Loucy (cell line): ENCODE data around the gene SLC22A31.

Source experiments
- H2AFZ ChIP-seq: fragments of 200-600 bp; sonication (generic); 2 replicates; pipeline ENCODE4 v1.6.0; 2016; ENCODE audit warnings: antibody characterized with exemption, mild to moderate bottlenecking, low read length, moderate library complexity
- H3F3A ChIP-seq: fragments of 200-600 bp; 2 replicates; pipeline ENCODE4 v1.6.0; 2016; ENCODE audit warnings: antibody characterized with exemption, low read depth, mild to moderate bottlenecking
- H3K27me3 ChIP-seq: fragments of 200-600 bp; sonication (generic); 2 replicates; pipeline ENCODE4 v1.6.1; 2014; ENCODE audit warnings: low read length, mild to moderate bottlenecking; ENCODE audit not compliant: insufficient read depth, poor library complexity, severe bottlenecking
- H3K36me3 ChIP-seq: fragments of 200-600 bp; sonication (generic); 2 replicates; pipeline ENCODE4 v1.6.1; 2016; ENCODE audit warnings: low read length; ENCODE audit not compliant: insufficient read depth
- H3K4me1 ChIP-seq: fragments of 200-600 bp; sonication (generic); 2 replicates; pipeline ENCODE4 v1.5.1; 2014; ENCODE audit warnings: low read length, mild to moderate bottlenecking; ENCODE audit not compliant: insufficient read depth, poor library complexity, severe bottlenecking
- H3K4me2 ChIP-seq: fragments of 200-600 bp; sonication (generic); 2 replicates; pipeline ENCODE4 v1.6.0; 2014; ENCODE audit warnings: antibody characterized with exemption, low read length, low read depth, mild to moderate bottlenecking; ENCODE audit not compliant: poor library complexity, severe bottlenecking
- H3K4me3 ChIP-seq: fragments of 200-600 bp; sonication (generic); 2 replicates; pipeline ENCODE4 v1.5.1; 2014; ENCODE audit warnings: low read length, mild to moderate bottlenecking, mixed read lengths; ENCODE audit not compliant: poor library complexity, severe bottlenecking
- H3K79me2 ChIP-seq: fragments of 200-600 bp; sonication (generic); 2 replicates; pipeline ENCODE4 v1.6.1; 2014; ENCODE audit warnings: low read length; ENCODE audit not compliant: insufficient read depth
- H3K9ac ChIP-seq: fragments of 200-600 bp; sonication (generic); 2 replicates; pipeline ENCODE4 v1.6.0; 2014; ENCODE audit warnings: mild to moderate bottlenecking, low read depth, low read length, moderate library complexity; ENCODE audit not compliant: poor library complexity, severe bottlenecking
- H3K9me2 ChIP-seq: fragments of 200-600 bp; sonication (generic); replicated peaks from 2 replicates; pipeline ENCODE4 v1.6.1; 2016; ENCODE audit warnings: low read depth, low read length, mixed read lengths
- H3K9me3 ChIP-seq: fragments of 200-600 bp; sonication (generic); 2 replicates; pipeline ENCODE4 v1.6.1; 2014; ENCODE audit warnings: mild to moderate bottlenecking, antibody characterized with exemption, low read length, low read depth; ENCODE audit not compliant: insufficient read depth
- H4K20me1 ChIP-seq: fragments of 200-600 bp; sonication (generic); 2 replicates; pipeline ENCODE4 v1.6.0; 2014; ENCODE audit warnings: antibody characterized with exemption, low read length, mild to moderate bottlenecking; ENCODE audit not compliant: insufficient read depth, poor library complexity, severe bottlenecking
- EZH2phosphoT487 ChIP-seq: fragments of 200-600 bp; IDR thresholded peaks from 2 replicates; pipeline ENCODE4 v1.6.1; 2018; ENCODE audit warnings: antibody characterized with exemption, mild to moderate bottlenecking, moderate library complexity, borderline replicate concordance
- TF ChIP-seq, protein P1 (sequence below): fragments of 200-600 bp; sonication (generic); conservative IDR thresholded peaks from 2 replicates; pipeline ENCODE4 v1.5.1; 2014; ENCODE audit warnings: mild to moderate bottlenecking, antibody characterized with exemption, low read length

SLC22A31 gene

DNA sequence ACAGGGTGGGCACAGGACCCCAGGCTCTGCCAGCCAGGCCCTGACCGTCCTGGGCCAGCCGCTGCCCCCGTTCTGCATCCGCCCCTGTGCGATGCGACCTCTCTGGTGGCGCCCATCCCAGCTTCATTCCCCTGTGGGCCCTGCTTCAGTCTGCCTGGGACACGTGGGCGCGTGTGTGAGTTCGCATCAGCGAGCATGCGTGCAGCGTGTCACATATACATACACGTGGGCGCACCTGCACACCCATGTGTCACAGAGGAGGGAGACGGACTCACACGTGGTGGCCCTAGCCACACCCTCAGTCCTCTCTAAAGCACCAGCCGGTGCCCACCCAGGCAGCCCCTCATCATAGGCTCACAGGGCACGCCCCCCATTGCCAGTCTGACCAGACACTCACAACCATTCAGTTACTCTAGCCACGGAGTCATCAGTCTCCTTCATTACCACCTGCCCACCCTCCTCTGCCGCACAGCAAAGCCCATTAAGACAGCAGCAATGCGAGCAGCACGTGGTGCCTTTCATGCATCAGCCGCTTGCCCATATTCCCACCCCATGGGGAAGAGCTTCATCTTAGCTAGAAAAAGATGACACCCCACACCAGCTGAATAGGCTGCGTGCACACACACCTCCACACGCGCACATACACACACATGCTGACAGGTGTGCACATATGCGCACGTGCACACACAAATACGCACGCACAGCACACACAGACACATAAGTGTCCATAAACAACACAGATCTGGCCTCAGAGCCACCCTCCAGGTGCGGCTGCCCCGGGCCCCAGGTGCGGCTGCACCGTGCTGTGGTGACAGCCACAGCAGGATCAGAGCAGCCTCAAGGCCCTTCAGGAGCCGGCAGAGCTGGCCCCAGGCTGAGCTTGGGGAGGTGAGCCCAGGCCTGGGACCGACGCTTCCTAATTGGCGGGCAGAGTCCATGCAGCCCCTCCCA, 38.3 kb downstream of the SLC22A31 start:
- H4K20me1 ChIP-seq = no peaks in the 10 kb centered on the region
- H3K4me3 ChIP-seq = no peak overlapping the region
- no peaks in the 10 kb centered on the region for H3K36me3 ChIP-seq
- H3K9me3 ChIP-seq = no peaks in the 10 kb centered on the region
- no peaks in the 10 kb centered on the region for H3K9me2 ChIP-seq
- no peak overlapping the region for H3K9ac ChIP-seq
- H3K79me2 ChIP-seq = no peaks in the 10 kb centered on the region
- H3F3A ChIP-seq = peaks cover 3% of the 10 kb centered on the region; the same call in 1 of the 2 replicates
- H2AFZ ChIP-seq = no peak overlapping the region
- no peaks in the 10 kb centered on the region for H3K27me3 ChIP-seq
- no peak overlapping the region for H3K4me2 ChIP-seq
- TF ChIP-seq, protein P1, sequence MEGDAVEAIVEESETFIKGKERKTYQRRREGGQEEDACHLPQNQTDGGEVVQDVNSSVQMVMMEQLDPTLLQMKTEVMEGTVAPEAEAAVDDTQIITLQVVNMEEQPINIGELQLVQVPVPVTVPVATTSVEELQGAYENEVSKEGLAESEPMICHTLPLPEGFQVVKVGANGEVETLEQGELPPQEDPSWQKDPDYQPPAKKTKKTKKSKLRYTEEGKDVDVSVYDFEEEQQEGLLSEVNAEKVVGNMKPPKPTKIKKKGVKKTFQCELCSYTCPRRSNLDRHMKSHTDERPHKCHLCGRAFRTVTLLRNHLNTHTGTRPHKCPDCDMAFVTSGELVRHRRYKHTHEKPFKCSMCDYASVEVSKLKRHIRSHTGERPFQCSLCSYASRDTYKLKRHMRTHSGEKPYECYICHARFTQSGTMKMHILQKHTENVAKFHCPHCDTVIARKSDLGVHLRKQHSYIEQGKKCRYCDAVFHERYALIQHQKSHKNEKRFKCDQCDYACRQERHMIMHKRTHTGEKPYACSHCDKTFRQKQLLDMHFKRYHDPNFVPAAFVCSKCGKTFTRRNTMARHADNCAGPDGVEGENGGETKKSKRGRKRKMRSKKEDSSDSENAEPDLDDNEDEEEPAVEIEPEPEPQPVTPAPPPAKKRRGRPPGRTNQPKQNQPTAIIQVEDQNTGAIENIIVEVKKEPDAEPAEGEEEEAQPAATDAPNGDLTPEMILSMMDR = no peak
- TF ChIP-seq EZH2phosphoT487 = no peak
- H3K4me1 ChIP-seq = peaks cover 2% of the 10 kb centered on the region

DNA sequence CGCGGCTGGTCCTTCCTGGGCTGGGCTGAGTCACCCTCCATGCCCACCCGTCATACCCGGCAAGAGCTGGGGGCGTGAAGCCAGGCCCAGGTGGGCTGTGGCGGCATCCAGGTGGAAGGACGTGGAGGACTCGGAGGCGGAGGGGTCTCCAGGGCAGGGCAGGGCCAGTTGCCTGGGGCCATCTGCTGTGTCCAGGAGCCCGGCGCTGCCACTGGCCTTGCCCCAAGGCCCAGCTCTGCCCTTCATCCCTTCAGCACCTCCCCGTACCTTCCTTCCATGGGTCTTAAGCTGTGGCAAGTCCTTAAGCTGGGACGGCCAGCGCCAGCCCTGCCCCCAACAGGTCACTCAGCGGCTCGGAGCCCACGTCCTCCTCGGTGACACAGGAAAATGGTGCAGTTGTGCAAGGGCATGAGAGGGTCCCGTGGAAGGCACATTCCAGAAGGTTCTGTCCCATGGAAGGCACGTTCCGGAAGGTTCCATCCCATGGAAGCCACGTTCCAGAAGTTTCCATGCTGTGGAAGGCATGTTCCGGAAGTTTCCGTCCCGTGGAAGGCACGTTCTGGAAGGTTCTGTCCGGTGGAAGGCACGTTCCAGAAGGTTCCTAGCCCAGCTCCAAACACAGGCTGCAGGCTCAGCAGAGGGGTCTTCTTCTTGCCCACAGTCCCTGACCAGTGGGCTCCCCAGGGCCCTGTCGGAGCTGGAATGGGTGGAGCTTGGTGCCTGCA, 39.2 kb downstream of the SLC22A31 start:
- H3K36me3 ChIP-seq = no peaks in the 10 kb centered on the region
- no peak overlapping the region for H2AFZ ChIP-seq
- no peak overlapping the region for H3K4me2 ChIP-seq
- H3K9me3 ChIP-seq = no peaks in the 10 kb centered on the region
- TF ChIP-seq, protein P1 = no peak
- TF ChIP-seq EZH2phosphoT487 = no peak
- no peaks in the 10 kb centered on the region for H3K9me2 ChIP-seq
- no peaks in the 10 kb centered on the region for H3K79me2 ChIP-seq
- H3F3A ChIP-seq = peaks cover 3% of the 10 kb centered on the region; the same call in 1 of the 2 replicates
- no peaks in the 10 kb centered on the region for H4K20me1 ChIP-seq
- no peaks in the 10 kb centered on the region for H3K4me1 ChIP-seq
- H3K27me3 ChIP-seq = no peaks in the 10 kb centered on the region
- H3K4me3 ChIP-seq = no peak overlapping the region
- no peak overlapping the region for H3K9ac ChIP-seq

DNA sequence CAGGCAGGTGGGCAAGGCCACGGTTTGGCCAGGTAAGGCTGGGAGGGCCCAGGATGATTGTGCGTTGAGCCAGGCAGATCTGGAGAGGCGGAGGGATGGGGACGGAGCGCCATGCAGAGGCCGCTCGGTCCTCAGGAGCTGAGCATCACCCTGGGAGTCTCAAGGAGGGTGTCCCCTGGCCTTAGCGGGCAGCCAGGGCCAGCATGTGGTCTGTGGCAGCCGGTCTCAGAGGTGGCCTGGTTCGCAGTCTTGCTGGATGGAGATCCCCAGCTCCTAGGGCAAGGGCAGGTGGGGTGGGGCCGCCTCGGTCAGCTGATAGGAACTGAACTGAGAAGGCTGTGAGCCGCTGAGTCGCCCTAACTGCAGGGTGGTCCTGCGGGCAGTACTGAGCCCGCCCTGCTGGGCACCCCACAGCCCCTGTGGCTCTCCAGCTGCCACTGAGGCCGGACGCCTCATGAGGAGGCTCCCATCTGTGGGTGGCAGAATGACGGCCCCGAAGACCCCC, 40.4 kb downstream of the SLC22A31 start:
- Histone ChIP-seq H2AFZ (no peak overlapping the region), H3K9me2 (no peaks in the 10 kb centered on the region), H4K20me1 (no peaks in the 10 kb centered on the region), H3K9me3 (no peaks in the 10 kb centered on the region), H3K9ac (no peak overlapping the region), H3F3A (peaks cover 3% of the 10 kb centered on the region; the same call in 1 of the 2 replicates), H3K36me3 (no peaks in the 10 kb centered on the region), H3K79me2 (no peaks in the 10 kb centered on the region), H3K4me3 (no peak overlapping the region), H3K4me1 (no peaks in the 10 kb centered on the region), H3K4me2 (no peak overlapping the region), H3K27me3 (no peaks in the 10 kb centered on the region)
- no peak for TF ChIP-seq EZH2phosphoT487
- TF ChIP-seq, protein P1 = no peak
